COLO668 (cell line): Measurements from ENCODE around the gene BLCAP.
A peak's percentile ranks its signal among the peaks of the same experiment; 100 is the strongest.
"Not testable (repeated sequence)": the region's sequence is repeated elsewhere in the genome, so short reads cannot be mapped to it uniquely, and the experiment has no call there.

Experiments used
- DNase-seq: peaks from one replicate; lab custom pipeline; 2025; ENCODE audit not compliant: unreplicated experiment; lab: John Stamatoyannopoulos, UW

The BLCAP gene, protein sequence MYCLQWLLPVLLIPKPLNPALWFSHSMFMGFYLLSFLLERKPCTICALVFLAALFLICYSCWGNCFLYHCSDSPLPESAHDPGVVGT

DNA sequence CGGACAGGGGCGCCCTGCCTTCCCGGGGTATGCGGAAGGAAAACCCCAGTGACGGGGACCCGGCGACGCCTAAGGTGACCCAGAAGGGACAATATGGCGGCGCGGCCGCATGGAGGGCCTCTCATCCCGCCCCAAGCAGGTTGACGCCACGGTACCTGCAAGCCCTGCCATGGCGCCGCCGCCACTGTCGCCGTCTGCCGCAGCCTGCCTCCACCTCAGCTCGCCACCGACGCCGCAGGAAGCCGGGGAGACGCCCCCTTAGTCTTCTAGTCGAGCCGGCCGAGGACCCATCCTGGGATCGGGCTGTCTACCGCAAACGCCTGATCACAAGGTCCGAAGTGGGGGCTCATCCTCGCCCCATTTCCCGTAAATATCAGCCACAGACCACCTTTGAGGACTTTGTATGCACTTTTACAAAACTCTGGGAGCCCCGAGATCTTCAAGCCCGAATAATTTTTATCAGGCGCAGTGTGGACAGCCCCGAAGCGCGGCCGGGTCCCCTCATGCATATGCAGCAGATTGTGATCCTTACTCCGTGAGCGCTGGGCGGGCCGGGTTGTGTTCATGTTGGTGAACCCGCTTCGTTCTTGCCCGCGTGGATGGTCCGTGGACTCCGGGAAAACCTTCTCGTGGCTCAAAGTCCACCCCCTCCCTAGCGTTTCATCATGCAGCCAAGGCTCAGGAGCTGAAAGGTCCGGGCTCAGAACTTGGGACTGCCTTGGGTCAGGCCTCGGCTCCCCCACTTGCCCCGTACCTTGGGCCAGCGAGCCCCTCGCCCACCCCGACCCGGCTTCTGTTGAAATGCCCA, at the start of gene BLCAP:
Gene BLCAP (minus strand): TSS at position 239 of the 808 bp plus-strand sequence. CDS start 8,702 bp downstream, outside the sequence.
- DNase-seq = peak; percentile 95

DNA sequence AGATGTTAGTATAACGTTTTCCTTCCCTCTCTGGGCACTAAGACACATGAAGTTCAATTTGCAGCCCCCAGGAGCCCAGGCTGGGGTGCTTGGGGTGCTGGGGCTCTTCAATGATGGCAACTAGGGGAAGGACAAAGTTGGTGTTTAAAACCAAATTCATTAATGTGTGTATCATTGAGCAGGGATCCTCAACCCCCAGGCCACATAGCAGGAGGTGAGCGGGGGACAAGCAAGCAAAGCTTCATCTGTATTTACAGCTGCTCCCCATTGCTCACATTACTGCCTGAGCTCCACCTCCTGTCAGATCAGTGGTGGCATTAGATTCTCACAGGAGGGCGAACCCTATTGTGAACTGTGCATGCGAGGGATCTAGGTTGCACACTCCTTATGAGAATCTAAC, 49.8 kb upstream of the BLCAP start:
- DNase-seq = not testable (repeated sequence)

DNA sequence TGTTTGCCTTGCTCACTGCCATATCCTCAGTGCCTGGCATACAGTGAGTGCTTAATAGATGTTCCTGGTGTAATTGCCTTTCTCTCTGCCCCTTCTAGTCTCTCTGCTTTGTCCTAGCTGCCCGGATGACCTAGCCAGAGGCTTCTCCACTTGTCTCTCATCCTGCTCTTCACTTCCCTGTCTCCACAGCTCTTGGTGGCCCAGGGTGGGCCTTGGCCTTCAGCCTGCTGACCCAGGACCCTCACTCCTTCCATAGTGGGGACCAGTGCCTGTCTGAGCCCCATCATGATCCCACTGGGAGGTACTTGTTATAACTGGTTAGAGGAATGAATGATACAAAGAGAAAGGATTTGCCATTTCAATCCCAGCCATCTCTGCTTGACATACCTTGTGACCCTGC, 49.2 kb upstream of the BLCAP start:
- DNase-seq = no peak

DNA sequence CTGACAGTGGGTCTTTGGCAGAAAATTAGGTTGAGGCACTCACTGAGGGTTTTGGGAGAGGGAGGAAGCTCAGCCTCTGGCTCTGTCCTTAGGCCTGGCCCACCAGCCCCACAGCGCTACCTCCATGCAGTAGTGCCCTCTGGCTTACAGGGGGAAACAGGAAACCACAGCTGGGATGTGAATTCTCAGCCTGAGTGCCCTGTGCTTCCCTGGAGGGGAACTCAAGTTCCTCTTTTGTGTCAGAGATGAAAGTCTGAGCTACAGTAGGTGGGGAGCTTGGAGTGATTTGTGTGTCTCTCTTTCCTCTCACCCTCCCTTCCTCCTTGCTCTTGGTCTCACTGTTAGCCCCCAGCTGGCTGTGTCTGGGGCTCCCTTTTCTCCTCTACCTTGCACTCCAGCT, 48.2 kb upstream of the BLCAP start:
- no peak for DNase-seq

DNA sequence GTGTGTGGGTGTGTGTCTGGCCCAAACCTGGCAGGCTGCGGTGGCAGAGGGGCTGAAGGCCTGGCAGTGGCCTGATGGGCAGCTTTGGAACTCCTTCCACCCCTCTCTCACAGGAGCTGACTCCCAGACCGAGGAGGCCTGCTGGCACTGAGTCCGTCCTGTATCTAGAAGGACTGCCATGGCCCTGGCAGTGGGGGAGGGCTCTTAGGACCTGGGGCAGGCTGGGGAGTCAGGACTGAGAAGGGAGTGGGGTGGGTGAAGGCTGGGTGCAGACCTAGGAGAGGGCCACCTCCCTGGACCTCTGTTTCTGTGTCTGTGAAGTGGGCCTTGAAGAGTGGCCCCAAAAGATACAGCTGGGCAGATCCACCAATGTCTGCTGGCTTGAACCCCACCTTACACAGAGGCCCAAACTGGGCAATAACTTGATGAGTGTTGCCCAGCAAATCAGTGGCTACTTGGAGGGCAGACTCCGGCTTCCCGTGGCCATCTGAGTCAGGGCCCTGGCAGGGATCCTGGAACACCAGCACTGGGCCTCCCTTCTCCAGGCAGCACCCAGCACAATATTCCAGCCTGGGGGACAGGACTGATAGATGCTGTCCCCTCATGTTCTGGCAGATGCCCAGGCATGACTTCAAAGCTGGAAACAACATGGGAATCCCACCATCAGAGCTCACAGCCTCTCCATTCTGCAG, 46.7 kb upstream of the BLCAP start:
- no peak for DNase-seq

DNA sequence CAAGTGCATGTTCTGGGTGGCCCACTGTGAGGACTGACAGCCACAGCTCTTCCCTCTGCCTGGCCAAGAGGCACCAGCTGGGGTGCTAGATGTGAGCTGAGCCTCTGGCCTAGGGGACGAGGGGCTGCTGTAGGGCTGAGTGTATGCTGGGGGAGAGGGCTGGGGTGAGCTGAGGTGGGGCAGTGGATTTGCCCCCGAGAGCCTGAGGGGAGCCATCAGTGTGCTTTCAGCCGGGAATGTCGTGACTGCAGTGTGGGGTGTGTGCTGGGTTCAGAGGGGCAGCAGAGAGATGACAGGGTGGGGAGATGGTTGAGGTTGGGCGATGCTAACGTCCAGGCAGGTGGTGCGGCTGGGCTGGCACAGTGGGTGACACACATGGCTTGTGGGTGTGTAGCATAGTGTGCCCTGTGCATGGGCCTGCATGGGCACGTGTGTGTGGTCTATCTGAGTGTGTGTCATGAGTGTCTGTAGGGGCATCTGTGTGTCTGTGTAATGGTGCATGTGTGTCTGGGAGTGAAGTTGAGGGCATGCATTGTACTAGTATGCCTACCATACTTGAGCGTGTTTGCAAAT, 46.0 kb upstream of the BLCAP start:
- no peak for DNase-seq

DNA sequence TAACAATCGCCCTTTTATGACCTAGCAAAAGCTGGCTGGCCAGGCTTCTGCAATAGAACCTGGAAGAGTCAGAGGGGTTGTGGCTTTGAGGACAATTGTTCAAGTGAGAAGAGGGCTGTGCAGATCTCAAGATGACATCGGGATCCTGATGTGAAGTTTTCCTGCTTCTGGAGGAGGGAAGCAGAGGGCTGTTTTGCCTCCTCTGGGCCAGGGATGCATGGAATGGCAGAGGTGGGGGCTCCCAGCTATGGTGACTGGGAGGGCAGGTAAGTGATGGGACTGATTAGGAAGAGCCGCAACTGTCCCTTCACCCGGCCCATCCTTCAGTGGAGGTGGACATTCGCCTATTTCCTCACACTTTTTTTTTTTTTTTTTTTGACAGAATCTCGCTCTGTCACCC, 43.4 kb upstream of the BLCAP start:
- DNase-seq = no peak

DNA sequence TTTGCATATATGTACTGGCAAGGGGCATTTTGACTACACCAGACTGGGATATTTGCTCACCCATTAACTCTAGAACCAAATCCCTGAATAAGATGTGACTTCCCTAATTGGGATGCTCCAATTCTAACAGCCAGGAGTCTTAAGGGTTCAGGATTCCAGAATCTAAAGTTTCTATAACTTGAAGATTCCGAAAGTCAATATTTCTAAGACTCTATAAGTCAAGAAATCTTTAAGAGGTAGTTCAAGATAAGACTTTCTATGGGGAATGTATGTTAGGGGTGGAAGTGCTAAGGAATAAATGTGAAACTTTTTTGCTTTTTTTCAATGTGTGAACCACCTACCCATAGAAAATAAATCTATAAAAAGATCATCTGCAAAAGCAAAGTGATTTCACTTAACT, 42.7 kb upstream of the BLCAP start:
- DNase-seq = no peak

DNA sequence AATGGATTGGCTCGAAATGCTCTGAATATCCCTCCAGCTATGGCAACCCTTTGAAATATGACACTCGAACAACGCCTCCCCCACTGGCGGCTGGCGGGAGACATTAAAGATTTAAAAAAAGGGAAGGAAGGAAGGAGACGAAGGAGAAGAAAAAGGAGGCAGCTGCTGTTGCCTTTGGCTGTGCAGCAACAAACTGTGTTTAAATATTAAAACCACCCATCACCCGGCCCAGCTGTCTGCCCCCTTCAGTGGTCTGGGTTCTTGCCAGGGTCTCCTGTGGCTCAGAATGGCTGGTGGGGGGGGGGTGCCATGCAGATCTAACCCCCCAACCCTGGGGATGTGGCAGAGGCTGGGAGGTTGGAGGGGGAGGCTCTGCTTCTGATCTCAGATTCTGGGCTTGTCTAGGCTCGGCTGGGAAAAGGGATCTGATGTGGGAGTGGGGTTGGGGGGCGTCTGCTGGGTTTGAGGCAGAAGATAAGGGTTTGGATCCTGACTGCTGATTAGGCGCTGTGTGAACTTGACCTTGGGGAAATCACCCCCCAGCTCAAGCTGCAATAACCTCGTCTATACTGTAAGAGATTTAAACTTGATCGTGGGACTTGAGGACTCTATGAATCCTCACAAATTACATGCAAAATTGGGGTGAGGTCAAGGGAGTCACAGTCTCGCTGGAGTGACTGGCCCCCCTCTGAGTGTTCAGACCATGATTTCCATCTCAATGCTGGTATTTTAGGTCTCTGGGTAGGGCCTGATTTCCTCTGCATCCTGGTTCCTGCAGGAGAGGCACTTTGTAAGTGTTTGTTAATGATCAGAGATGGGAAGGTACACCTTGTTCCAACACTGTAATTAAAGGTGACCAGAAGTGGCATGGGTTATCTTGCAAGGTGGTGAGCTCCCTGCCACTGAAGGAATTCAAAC, 40.3 kb upstream of the BLCAP start:
- DNase-seq = no peak

DNA sequence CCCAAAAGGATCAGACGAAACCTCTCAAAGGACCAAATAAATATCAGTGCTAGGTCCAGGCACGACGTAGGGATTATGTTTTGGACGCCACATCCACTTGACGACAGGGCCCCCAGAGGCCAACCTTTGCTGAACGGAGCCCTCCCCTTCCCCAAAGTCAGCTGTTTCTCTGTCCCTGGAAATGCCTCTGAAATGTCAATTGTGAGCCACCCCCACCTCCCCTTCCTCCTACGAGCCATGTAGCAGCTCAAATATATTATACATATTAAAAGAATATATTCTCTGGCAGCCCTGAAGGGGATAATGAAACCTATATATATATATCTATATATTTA, 39.6 kb upstream of the BLCAP start:
- no peak for DNase-seq

DNA sequence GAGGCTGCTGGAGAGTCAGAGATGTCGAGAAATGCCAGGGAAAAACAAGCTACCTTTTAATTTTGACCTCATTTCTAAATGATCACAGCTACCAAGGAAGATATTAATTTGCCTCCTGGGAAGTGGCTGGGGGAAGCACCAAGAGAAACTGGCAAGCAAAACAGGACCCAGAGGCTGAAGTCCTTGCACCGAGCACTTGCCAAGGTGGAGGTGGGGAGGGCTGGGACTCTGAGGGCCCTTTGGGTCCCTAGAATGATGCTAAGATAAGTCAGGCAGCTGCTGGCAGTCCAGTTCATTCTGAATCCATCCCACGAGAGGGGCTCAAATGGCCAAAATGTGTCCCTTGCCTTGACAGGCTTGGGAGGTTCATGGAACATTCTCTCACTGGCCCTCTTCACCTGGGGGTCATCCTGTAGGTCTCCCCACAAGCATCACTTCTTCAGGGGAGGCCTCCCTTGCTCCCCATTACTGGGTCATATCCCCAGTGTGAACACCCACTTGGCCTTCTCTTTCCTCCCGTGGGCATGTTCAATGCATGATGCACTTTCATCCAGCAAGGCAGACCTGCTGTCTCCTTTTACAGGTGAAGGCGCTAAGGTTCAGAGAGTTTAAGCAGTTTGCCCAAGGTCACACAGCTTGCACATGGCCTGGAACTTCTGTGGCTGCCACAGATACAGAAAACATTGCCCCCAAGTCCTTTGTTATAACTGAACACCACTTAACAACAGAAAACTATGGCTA, 39.1 kb upstream of the BLCAP start:
- DNase-seq = no peak

DNA sequence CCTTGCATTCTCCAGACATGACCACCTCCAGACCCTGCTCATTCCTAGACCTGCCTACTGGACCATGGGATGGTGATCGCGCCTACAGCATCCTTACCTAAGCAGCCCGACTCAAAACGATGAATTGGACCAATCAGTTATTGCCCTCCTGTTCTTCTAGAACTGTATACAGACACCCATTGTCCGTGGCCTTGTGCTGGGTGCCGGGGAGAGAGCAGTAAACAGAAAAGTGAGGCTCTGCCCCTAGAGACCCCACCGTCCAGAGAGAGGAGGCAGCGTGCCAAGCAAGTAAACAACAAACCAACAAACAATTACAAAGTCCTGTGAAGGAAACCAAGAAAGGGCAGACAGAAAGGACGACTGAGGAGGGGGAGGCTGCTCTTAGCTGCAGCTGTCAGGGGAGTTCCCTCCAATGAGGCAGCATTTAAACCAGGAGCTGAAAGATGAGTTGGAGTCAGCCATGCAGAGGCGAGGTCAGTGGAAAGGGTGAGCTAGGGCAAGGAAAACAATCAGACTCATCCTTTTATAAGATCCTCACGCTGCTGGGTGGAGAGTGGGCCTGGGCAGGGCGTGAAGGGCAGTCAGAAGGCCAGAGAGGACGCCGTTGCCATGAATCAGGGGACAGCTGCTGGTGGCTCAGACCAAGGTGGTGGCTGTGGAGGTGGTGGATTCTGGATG, 37.6 kb upstream of the BLCAP start:
- no peak for DNase-seq

DNA sequence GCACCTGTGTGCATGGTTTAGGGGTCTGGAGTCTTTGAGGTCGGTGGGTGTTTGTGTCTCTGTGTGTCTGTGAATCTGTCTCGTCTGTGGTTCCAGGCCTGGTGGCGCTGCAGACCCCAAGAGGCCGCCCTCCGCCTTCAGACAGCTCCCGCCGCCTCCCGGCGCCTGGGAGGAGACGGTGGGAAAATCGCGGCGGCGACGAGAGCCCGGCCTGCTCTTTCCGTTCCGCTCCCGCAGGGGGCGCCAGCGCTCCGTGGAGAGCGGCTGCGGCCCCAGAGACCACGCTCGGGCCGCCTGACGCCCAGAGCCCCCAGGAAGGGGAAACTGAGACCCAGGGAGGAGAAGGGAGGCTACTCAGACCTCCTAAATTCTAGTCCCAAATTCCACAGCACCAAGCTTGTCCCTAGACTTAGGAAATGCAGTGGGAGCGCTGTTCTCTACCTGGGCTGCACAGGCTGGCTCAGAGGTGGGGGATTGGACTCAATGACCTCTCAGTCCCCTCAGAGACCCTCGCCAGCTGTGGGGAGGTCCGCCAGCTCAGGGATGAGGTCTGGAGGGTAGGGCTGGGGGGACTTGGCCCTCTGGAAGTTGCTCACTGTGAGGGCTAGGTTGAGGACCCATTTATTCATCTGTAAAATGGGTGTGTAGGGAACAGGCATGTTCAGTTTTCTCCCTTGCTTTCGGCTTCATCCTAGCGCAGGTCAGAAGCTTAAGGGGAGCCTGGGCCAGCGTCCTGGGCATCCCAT, 36.9 kb upstream of the BLCAP start:
- DNase-seq = peak; percentile 58

DNA sequence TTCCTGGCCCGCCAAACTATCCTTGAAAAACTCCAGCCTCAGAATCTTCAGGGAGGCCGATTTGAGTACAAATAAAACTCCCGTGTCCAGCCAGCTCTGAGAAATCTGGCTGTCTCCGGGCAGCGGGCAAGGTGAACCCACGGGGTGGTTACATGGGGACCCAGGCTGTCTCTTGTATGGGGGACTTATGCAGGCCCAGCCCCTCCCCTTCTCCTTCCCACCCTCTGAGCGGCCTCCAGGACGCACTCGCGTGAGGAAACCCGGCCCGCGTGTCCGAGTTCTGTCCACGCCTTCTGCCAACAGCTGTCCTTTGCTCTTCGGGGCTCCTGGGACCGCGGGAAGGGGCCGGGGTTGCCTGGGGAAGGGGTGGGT, 36.3 kb upstream of the BLCAP start:
- no peak for DNase-seq

DNA sequence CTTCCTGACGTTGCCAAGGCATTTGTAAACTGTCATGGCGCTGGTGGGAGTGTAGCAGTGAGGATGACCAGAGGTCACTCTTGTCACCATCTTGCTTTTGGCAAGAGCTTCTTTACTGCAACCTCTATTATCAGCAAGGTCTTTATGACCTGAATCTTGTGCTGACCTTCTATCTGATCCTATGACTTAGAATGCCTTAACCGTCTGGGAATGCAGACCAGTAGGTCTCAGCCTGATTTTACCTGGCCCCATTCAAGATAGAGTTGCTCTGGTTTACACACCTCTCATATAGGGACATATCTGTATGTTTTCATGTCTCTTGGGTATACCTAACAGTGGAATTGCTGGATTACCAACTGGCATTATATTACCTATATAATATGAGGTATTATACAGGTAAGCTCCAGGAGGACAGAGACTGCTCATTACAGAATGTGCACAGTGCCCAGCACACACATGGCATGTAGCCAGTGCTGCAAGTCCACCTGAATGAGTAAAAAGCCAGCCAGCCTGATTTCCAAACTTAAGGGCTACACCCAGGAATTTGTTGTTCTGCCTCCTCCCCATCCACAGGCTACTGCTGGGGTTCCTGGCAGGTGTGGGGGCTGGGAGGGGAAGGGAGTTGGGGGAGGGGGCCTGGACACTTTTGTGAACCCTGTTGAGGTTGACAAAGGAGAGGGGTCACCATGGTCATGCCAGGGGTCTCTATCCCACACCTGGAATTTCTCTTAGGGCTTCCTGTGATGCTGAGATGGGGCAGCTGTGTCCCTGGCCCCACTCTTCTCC, 35.2 kb upstream of the BLCAP start:
- DNase-seq = no peak

DNA sequence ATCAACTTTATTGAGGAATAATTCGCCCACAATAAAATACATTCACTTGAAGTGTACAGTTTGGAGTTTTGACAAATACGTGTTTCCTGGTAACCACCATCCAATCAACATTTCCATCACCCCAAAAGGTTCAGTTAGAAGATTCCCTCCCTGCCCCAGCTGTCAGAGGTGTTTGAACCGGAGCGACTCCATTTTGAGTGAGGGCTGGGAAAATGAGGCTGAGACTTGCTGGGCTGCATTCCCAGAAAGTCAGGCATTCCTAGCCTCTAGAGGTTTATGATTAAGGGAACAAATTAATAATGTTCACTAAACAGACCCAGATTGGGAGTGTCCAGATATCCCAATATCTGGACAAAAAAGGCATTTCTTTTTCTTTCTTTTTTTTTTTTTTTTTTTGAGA, 33.0 kb upstream of the BLCAP start:
- no peak for DNase-seq

DNA sequence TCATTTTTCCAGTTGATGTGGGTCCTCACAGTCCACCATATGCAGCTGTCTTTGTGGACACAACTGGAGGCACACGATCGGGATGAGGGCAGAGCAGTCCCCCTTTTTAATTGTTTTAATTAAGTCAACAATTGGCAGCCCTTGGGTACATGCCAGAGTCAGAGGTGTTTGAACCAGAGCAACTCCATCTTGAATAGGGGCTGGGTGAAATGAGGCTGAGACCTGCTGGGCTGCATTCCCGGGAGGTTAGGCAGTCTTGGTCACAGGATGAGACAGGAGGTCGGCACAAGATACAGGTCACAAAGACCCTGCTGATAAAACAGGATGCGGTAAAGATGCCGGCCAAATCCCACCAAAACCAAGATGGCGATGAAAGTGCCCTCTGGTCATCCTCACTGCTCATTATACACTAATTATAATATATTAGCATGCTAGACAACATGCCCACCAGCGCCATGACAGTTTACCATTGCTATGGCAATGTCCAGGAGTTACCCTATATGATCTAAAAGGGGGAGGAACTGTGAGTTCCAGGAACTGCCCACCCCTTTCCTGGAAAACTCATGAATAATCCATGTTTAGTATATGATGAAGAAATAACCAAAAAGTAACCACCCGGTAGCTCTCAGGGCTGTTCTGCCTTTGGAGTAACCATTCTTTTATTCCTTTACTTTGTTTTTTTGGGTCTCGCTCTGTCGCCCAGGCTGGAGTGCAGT, 31.8 kb upstream of the BLCAP start:
- no peak for DNase-seq

DNA sequence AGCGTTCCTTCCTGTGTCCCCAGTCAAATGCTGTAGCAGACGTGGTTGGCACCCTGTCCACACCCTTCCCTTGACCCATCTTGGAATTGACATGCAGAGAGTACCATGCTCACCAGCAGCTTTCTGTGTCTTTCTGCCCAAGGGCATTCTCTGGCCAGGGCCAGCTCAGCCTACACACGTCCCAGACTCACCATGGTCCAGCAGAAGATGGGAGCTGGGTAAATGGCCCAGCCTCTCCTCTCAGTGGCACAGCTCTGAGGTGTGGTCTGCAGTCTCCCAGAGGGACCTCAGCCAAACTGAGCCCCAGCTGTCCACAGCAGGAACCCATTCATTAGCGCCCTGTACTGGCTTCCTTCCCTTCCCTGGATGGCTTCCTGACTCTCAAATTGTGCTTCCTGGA, 31.1 kb upstream of the BLCAP start:
- no peak for DNase-seq
